ENCODE results near the gene IFNL1.

Gene IFNL1

DNA sequence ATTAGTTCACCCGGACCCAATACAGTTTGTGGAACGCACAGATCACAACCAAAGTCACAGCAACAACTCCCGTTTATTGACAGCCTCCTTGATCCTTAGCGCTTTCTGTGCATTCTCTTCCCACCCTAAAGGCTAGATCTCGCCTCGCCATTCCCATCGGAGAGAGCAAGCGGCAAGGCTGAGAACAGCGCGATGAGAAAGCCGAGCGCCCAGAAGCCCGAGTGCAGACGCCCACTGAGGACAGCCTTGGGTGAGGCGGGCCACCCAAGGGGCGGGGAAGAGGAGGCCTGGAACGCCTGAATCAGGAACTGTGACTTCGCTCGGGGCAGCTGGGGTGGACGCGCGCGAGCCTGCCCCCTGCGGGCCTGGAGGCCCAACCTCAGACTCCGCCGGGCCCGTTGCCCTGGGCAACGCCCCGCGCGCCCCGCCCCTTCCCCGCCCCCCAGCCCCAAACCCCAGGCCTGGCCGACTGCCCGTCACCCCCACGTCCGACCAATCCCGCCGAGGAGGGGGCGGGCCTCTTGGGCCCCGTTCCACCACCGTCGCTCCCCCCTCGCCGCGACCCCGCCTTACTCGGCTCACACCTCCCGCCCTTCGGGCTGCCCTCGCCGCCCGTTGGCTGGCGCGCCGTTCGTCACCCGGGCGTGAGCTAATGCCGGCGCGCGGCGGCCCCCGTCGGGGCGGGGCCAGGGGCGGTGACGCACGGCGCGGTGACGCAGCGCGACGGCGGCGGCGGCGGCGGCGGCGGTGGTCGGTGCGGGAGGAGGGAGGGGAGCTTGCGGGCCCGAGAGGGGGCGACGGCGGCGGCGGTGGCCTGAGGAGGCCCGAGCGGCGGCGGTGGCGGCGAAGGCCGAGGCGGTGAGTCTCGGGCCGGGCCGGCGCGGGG, 45.8 kb downstream of the IFNL1 start, which contains the start of gene SAMD4B:
Gene SAMD4B, plus strand, starts transcription at position 703 of the 886 bp plus-strand sequence. CDS start 14,473 bp downstream, outside the sequence.
- peak; percentile 97 for ATAC-seq
- no peak for TF ChIP-seq ZNF8 (CRISPR knock-in tag; IDR thresholded peaks at IDR 0.05)
- no peak for TF ChIP-seq ISL1 (CRISPR knock-in tag; IDR thresholded peaks at IDR 0.05)
- no peak; the same call in 1 of the 2 replicates for TF ChIP-seq TCF4 (CRISPR knock-in tag; IDR thresholded peaks at IDR 0.05; ENCODE audit: borderline replicate concordance)
- TF ChIP-seq, protein P1, sequence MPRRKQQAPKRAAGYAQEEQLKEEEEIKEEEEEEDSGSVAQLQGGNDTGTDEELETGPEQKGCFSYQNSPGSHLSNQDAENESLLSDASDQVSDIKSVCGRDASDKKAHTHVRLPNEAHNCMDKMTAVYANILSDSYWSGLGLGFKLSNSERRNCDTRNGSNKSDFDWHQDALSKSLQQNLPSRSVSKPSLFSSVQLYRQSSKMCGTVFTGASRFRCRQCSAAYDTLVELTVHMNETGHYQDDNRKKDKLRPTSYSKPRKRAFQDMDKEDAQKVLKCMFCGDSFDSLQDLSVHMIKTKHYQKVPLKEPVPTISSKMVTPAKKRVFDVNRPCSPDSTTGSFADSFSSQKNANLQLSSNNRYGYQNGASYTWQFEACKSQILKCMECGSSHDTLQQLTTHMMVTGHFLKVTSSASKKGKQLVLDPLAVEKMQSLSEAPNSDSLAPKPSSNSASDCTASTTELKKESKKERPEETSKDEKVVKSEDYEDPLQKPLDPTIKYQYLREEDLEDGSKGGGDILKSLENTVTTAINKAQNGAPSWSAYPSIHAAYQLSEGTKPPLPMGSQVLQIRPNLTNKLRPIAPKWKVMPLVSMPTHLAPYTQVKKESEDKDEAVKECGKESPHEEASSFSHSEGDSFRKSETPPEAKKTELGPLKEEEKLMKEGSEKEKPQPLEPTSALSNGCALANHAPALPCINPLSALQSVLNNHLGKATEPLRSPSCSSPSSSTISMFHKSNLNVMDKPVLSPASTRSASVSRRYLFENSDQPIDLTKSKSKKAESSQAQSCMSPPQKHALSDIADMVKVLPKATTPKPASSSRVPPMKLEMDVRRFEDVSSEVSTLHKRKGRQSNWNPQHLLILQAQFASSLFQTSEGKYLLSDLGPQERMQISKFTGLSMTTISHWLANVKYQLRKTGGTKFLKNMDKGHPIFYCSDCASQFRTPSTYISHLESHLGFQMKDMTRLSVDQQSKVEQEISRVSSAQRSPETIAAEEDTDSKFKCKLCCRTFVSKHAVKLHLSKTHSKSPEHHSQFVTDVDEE (CRISPR knock-in tag; IDR thresholded peaks at IDR 0.05): peak; percentile 58
- TF ChIP-seq, protein P2, sequence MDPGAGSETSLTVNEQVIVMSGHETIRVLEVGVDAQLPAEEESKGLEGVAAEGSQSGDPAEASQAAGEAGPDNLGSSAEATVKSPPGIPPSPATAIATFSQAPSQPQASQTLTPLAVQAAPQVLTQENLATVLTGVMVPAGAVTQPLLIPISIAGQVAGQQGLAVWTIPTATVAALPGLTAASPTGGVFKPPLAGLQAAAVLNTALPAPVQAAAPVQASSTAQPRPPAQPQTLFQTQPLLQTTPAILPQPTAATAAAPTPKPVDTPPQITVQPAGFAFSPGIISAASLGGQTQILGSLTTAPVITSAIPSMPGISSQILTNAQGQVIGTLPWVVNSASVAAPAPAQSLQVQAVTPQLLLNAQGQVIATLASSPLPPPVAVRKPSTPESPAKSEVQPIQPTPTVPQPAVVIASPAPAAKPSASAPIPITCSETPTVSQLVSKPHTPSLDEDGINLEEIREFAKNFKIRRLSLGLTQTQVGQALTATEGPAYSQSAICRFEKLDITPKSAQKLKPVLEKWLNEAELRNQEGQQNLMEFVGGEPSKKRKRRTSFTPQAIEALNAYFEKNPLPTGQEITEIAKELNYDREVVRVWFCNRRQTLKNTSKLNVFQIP (CRISPR knock-in tag; IDR thresholded peaks at IDR 0.05; ENCODE audit: borderline replicate concordance, low read depth): no peak
- TF ChIP-seq ZNF565 (CRISPR knock-in tag; conservative IDR thresholded peaks at IDR 0.05; ENCODE audit: low read depth): no peak
- TF ChIP-seq CSDC2 (CRISPR knock-in tag; IDR thresholded peaks at IDR 0.05): peak; percentile 91
- no peak for TF ChIP-seq ARNTL (CRISPR knock-in tag; IDR thresholded peaks at IDR 0.05; ENCODE audit: borderline replicate concordance, low read depth)
- TF ChIP-seq, protein P3, sequence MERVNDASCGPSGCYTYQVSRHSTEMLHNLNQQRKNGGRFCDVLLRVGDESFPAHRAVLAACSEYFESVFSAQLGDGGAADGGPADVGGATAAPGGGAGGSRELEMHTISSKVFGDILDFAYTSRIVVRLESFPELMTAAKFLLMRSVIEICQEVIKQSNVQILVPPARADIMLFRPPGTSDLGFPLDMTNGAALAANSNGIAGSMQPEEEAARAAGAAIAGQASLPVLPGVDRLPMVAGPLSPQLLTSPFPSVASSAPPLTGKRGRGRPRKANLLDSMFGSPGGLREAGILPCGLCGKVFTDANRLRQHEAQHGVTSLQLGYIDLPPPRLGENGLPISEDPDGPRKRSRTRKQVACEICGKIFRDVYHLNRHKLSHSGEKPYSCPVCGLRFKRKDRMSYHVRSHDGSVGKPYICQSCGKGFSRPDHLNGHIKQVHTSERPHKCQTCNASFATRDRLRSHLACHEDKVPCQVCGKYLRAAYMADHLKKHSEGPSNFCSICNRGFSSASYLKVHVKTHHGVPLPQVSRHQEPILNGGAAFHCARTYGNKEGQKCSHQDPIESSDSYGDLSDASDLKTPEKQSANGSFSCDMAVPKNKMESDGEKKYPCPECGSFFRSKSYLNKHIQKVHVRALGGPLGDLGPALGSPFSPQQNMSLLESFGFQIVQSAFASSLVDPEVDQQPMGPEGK (CRISPR knock-in tag; IDR thresholded peaks at IDR 0.05; ENCODE audit: borderline replicate concordance): no peak
- no peak for TF ChIP-seq TOX (CRISPR knock-in tag; IDR thresholded peaks at IDR 0.05; ENCODE audit: borderline replicate concordance)
- no peak for TF ChIP-seq SNAI2 (CRISPR knock-in tag; IDR thresholded peaks at IDR 0.05)
- TF ChIP-seq ZFP30 (CRISPR knock-in tag; IDR thresholded peaks at IDR 0.05): no peak
- no peak for TF ChIP-seq BACH2 (CRISPR knock-in tag; IDR thresholded peaks at IDR 0.05; ENCODE audit: borderline replicate concordance)
- TF ChIP-seq, protein P4, sequence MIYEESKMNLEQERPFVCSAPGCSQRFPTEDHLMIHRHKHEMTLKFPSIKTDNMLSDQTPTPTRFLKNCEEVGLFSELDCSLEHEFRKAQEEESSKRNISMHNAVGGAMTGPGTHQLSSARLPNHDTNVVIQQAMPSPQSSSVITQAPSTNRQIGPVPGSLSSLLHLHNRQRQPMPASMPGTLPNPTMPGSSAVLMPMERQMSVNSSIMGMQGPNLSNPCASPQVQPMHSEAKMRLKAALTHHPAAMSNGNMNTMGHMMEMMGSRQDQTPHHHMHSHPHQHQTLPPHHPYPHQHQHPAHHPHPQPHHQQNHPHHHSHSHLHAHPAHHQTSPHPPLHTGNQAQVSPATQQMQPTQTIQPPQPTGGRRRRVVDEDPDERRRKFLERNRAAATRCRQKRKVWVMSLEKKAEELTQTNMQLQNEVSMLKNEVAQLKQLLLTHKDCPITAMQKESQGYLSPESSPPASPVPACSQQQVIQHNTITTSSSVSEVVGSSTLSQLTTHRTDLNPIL (CRISPR knock-in tag; IDR thresholded peaks at IDR 0.05; ENCODE audit: low read depth): no peak
- no peak for TF ChIP-seq ZC3H10 (CRISPR knock-in tag; IDR thresholded peaks at IDR 0.05)
- TF ChIP-seq OSR1 (CRISPR knock-in tag; IDR thresholded peaks at IDR 0.05): no peak
- TF ChIP-seq, protein P5, sequence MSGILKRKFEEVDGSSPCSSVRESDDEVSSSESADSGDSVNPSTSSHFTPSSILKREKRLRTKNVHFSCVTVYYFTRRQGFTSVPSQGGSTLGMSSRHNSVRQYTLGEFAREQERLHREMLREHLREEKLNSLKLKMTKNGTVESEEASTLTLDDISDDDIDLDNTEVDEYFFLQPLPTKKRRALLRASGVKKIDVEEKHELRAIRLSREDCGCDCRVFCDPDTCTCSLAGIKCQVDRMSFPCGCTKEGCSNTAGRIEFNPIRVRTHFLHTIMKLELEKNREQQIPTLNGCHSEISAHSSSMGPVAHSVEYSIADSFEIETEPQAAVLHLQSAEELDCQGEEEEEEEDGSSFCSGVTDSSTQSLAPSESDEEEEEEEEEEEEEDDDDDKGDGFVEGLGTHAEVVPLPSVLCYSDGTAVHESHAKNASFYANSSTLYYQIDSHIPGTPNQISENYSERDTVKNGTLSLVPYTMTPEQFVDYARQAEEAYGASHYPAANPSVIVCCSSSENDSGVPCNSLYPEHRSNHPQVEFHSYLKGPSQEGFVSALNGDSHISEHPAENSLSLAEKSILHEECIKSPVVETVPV (CRISPR knock-in tag; IDR thresholded peaks at IDR 0.05): no peak
- TF ChIP-seq ZNF70 (CRISPR knock-in tag; IDR thresholded peaks at IDR 0.05): no peak
- peak; percentile 67; the same call in 1 of the 2 replicates for TF ChIP-seq GLIS3 (CRISPR knock-in tag; IDR thresholded peaks at IDR 0.05)
- no peak for TF ChIP-seq ESRRG (CRISPR knock-in tag; IDR thresholded peaks at IDR 0.05)
- TF ChIP-seq RARB (CRISPR knock-in tag; IDR thresholded peaks at IDR 0.05): no peak
- peak; percentile 52; the same call in 1 of the 2 replicates for TF ChIP-seq ZFP3 (CRISPR knock-in tag; IDR thresholded peaks at IDR 0.05)
- TF ChIP-seq PPARA (CRISPR knock-in tag; IDR thresholded peaks at IDR 0.05; ENCODE audit: borderline replicate concordance): no peak

Measured in SK-N-SH treated with all-trans-retinoic acid at 6 μM for 48 hours (cell line).